NCI-H2171 treated with DMSO at 0.1 percent for 48 hours (cell line): ENCODE measurements around the gene EHMT1.

ENCODE experiments used
- DNase-seq: peaks from one replicate; lab custom pipeline; 2025; lab: John Stamatoyannopoulos, UW

The EHMT1 gene

GRCh38 chr9:137741330-137741729, 122.5 kb downstream of the EHMT1 start:
- no peak for DNase-seq

DNA sequence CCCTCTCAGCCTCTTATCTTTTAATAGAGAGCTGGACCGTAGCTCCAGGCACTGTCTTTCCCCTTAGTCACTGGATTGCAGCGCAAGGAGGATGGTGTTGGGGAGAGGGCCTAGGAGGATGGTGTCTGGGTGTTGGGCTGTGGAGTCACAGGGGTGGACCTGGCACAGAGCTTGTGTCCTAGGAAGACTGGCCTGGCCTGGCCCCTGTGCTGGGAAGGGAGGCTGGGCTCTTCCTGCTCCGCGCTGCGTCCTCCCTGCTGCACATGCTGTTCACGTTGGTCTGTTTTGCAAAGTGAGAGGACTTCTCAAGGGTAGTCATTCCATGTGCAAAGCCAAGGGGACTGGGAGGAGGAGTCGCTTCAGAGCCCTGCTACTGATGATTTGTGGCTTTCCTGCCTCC, 123.9 kb downstream of the EHMT1 start:
- DNase-seq, result no peak

DNA sequence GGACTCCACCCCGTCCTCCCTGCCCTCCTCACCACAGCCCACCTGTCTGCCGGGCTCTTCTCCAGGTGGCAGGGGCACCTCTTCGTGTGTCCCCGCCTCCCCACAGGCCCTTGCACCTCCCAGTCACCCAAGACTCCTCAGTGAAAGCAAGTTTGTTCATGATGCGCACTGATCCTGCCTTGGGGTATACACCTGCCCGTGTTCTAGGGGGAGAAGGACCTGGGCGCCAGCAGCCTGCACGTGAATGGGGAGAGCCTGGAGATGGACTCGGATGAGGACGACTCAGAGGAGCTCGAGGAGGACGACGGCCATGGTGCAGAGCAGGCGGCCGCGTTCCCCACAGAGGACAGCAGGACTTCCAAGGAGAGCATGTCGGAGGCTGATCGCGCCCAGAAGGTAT, 124.9 kb downstream of the EHMT1 start:
- DNase-seq, result no peak

DNA sequence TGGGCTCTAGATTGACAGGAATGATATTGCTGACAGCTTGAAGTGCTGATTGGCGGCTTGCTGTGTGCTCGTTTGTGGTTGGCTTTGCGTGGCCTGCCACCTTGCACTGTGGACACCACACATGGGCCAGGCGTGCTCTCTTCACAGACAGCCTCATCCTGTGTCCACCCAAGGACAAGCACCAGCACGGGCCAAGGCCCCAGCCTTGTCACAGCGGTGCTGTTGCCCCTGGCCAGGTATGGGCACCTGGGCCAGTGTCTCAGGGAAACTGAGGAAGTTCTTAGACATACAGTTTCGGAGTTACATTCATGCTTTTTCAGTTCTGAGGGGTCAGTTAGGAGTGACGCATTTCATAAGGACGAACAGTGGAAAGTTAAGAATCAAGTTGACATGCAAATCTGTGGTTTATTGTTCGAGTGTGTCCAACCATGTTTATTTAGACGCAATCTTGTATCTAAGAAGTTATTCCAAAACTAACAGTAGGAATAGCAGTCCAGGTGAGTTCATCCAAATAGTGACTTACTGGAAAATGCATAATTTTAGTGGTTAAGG, 125.9 kb downstream of the EHMT1 start:
- DNase-seq, result no peak

- peak; percentile 75 for DNase-seq
These were observed 126.8 kb downstream of the EHMT1 start for GRCh38 chr9:137745541-137745991.

- no peak for DNase-seq
These were observed 129.5 kb downstream of the EHMT1 start for GRCh38 chr9:137748311-137748710.

DNA sequence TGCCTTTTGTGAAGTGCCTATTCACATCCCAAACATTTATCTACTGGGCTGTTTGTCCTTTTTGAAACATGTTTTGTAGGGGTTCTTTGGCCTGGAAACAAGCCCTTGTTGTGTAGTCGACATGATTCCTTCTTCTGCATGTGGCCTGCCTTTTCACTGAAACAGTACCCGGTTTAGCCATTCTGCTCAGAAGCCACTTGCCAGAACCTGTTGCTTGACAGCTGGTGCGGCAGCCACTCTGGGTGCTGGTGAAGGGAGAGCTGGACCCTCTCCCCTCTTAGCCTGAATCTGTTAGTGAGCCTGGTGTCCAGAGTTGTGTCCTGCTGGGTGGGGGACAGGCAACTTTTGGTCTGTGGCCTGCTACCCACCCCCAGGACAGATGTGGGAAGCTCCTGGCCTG, 129.9 kb downstream of the EHMT1 start:
- peak; percentile 20 for DNase-seq

GRCh38 chr9:137749511-137749910, 130.7 kb downstream of the EHMT1 start:
- DNase-seq, result no peak

- no peak for DNase-seq
These were observed 131.2 kb downstream of the EHMT1 start for GRCh38 chr9:137750007-137750406.

DNA sequence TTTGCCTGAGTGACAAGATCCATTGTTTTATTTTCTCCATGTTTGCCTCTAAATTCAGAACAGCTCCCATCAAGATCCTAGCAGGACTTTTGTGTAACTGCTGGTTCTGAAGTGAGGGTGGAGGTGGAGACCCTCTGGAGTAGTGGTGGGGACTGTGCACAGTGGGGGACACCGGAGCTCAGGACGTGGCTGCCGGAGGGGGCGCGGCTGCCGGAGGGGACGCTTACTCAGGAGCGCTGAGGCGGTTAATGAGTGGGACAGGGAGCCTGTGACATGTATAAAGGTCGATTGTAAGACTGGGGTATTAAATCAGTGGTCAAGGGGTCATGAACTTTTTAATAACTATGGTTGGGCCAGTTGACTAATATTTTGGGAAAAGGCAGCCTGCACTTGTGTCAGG, 131.8 kb downstream of the EHMT1 start:
- DNase-seq, result no peak

DNA sequence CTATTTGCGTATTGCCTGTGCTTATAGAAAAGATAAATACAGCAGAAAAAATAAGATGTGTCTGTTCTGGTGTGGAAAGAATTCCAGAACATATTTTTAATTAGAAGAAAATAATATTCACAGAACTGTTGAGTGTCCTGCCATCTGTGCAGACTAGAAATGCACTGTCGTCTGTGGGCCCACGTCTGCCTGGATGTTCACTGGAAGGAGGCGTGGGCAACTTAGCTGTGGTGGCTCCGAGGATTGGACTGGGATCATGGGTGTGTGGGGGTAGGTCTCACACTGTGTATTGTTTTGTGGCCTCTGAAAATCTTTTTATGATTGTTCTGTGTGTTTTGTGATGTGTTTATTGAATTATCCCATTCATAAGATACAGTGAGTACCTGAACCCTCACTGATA, 132.8 kb downstream of the EHMT1 start:
- DNase-seq, result no peak

- DNase-seq, result no peak
These were observed 133.6 kb downstream of the EHMT1 start for GRCh38 chr9:137752426-137752825.

DNA sequence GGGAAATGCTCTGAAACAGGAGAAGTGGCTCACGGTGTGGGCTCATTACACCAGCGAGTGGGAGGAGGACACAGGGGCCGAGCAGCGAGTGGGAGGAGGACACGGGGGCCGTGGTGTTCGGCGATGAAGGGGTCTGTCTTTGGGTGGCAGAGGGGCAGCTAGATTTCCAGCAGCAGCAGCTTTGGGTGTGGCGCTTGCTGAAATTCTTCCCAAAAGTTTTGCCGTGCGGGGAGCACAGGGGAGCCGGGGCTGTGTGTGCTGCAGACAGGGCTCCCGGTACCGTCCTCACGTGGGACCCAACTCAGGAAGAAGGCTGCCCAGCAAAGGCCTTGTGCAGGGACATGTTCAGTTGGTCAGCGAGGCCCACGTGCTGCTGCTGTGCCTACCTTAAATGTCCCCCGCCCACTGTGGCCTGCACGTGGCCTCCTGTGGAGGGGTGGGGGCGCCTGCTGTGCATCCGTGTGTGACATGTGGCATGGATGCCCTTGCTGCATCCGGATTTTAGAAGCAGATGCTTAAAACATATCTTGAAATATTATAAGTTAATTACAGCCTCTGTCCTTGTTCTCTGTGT, 134.5 kb downstream of the EHMT1 start:
- no peak for DNase-seq

DNA sequence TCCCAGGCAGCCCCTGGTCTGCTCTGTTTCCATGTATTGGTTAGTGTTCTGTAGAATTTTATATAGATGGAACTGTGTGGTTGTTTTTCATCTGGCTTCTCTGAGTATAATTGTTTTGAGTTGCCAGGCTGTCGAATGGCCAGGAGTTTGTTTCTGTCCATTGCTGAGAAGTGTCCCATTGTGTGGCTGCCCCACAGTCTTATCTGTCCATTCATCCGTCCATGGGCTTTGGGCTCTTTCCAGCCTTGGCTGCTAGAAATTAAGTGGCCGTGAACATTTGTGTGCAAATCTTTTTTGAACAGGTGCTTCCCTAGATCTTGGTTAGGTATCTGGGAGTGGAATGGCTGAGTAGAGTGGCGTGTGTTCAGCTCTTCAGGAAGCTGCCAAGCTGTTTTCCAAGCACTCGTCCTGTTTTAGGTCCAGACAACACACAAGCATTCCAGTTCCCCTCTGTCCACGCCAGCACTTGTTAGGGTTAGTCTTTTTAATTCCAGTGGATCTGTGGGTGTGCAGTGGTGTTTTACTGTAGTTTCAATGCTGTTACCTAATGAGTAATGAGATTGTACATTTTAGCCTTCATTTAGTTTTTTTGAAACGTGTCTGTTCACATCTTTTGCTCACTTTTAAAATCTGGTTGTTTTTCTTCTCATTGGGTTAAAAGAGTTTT, 136.6 kb downstream of the EHMT1 start:
- DNase-seq, result no peak

DNA sequence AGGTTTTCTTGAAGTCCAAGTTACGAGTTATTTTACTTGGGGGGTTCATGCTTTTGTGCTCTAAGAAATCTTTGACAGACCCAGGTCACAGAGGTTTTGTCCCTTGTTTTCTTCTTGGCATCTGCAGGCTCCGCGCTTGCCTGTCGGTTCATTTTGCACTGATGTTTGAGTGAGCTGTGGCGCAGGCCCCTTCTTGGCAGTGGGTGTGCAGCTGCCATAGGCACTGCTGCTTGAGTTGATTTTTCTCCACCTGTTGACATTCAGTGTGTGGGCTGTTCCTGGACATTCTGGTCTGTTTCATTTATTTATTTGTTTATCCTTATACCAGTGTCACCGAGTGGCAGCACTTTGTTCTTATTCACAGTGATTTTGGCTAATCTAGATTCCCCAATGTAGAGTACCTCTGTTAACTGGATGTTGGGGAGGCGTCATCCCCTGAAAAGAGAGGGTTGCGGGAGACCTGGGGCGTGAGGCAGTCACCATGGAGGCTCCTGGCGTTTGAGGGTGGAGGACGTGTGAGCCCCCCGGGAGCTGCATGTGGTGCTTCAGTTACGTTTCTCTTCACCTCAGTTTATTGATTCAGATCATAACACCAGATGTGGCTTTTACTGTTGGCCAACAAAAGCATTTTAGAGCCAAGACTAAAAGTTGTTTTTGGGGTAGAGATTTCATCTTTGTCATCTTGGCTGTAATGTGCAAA, 137.4 kb downstream of the EHMT1 start:
- DNase-seq, result peak; percentile 14

GRCh38 chr9:137757139-137757538, 138.3 kb downstream of the EHMT1 start:
- no peak for DNase-seq

DNA sequence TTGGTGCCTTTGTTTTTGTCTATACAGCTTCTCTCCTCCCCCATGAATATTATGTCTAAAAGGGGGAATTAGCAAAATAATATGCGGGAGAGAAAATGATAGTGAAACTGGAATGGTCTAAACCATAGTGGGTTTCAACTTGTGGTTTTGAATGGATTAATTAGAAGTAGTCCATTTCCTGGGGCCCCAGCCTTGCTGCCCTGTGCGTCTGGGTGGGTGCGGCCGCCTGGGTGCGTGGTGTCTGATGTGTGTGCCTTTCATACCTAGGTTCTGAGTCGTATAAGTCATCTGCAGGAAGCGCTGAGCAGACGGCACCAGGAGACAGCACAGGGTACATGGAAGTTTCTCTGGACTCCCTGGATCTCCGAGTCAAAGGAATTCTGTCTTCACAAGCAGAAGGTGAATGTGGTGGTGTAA, 138.8 kb downstream of the EHMT1 start:
- DNase-seq, result no peak

DNA sequence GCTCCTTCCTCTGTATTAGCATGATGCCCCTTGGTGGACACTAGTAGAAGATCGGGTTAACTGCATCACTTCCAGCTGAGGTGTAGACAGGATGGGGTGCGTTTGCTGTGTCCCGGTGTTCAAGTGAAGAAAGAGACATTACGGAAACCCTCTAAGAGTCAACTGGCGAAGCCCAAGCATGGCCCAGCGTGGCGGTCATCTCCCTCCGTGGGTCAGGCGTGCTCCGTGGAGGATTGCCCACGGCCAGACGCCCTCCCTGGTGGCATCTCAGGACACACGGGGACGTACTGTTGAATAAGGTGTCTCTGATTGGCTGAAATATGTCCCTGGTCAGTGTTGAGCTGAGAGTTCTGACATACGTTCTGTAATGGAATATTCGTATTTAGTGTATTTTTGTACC, 139.3 kb downstream of the EHMT1 start:
- DNase-seq, result no peak

- DNase-seq, result no peak
These were observed 140.3 kb downstream of the EHMT1 start for GRCh38 chr9:137759117-137759516.

- DNase-seq, result no peak
These were observed 141.0 kb downstream of the EHMT1 start for GRCh38 chr9:137759649-137760321.

- no peak for DNase-seq
These were observed 141.6 kb downstream of the EHMT1 start for GRCh38 chr9:137760426-137760825.

- DNase-seq, result no peak
These were observed 142.2 kb downstream of the EHMT1 start for GRCh38 chr9:137761032-137761431.

DNA sequence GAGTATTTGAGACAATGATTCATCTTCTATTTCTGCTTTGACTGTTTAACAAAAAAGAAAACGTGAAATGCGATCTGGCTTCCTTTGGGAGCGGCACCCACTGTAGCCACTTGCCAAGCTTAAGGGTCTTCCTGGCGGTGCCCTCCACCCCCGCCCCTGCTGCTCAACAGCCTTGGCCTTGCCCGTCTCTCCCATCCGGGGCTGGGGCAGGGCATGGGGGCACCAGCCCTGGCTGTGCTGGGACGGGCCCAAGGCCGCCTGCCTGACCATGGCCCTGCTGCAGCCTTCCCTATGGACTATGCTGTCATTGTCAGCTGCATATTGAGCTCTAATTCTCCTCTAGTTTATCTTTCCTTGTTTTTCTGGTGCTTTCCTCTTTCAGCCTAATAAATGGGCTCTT, 143.0 kb downstream of the EHMT1 start:
- no peak for DNase-seq
